HG03442 (cell line): ENCODE data around the gene GXYLT2.

Experiments
- ATAC-seq: cut with Tn5 transposase; IDR thresholded peaks from one replicate; pipeline ENCODE4 v1.9.1; 2021; ENCODE audit warnings: mild to moderate bottlenecking, moderate library complexity; ENCODE audit not compliant: unreplicated experiment

The GXYLT2 gene

GRCh38 chr3:73004316-73004715 is 116.5 kb downstream of the GXYLT2 start:
- ATAC-seq: no peak

DNA sequence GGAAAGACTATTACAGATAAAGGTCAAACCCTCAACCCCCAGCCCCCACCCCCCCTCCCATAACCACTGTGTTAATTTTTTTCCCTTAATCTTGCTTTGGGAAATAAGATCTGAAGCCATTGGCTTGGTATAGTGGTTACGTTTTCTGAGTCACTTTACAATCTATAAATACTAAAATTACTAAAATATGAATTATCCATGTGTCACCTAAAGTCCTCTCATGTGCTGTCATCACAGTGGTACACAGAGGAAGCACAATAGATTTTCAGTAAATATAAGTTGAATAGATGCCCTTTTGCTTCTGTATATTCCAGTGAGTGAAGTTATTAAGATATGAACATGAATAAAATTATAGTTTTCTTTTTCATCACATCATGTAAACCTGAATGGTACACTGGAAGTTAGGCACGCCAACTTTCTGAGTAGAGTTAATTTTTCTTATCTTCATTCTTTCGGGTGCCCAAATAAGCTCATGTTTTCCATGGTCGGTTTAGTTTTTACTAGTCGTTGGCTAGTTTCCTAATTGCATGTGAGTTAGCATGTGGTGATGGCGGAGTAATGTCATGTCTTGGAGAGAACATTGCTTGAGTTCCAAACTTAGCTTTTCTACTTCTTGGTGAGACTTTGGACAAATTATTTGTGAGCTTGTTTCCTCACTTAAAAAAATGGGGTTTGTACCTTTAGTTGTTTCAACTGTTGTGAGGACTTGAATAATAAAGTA is 120.3 kb downstream of the GXYLT2 start:
- no peak for ATAC-seq

DNA sequence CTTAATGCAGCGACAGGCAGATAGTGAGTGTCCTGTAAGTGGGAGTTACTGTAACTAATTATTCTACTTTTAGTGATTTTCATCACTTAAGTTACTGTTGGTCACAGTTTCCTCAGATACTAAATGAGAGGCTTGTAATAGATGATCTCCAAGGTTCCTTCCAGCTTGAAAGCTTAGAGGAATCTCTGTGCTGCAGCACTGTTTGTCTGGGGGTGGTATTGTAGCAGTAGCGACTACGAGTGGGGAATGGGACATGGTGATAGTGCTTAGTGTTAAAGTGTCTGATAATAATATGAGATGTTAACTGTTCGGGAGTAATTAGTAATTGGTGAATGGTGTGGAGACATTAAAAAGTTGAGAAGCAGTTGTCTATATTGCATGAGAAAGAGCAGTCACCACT is 121.2 kb downstream of the GXYLT2 start:
- no peak for ATAC-seq

DNA sequence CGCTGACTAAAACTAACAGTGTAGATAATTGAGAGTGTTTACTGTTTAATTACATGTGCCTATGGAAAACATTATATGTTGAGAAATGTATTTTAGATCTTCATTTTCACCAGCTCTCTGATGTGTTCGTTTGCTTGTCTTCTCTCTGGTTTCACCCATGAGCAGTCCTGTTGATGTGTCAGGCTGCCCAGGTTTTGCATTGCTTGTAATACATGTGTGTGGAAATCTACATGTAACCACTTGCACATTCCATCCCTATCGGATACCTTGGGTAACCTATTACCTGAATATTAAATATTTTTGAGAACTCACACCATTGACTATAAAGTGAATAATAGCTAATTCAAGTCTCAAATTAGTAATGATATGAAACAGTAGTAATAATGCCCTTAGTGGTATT is 121.9 kb downstream of the GXYLT2 start:
- ATAC-seq: no peak

DNA sequence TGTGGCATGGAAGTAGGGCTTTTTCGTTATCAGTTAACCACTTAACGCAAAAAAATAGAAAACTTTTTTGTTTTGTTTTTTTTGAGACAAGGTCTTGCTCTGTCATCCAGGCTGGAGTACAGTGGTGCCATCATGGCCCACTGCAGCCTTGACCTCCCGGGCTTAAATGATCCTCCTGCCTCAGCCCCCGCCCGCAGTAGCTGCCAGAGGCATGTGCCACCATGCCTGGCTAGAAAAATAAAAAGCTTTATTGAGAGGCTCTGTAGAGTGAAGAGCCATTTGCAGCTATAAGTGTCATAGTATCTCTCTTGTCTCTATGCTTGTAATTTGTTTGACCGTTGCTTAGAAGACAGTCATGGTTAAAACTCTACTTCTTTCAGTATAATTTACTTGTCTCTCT is 122.3 kb downstream of the GXYLT2 start:
- no peak for ATAC-seq

DNA sequence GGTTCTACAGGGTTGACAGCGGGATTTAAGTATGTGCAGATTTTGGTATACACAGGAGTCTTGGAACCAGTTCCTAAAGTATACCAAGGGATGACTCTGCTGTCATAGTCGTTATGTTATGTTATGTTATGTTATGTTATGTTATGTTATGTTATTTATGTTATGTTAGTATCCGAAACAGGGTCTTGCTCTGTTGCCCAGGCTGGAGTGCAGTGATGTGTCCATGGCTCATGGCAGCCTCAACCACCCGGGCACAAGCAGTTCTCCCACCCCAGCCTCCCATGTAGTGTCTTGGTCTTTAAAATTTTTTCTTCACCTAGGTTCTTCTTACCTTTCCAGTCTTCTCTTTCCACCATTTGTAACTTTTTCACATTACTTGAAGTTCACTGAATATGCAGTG is 130.5 kb downstream of the GXYLT2 start:
- ATAC-seq: no peak

- no peak for ATAC-seq
Measured at GRCh38 chr3:73018790-73019441, 131.1 kb downstream of the GXYLT2 start.

GRCh38 chr3:73021301-73021835 is 133.5 kb downstream of the GXYLT2 start:
- no peak for ATAC-seq

GRCh38 chr3:73024836-73025235 is 137.0 kb downstream of the GXYLT2 start:
- no peak for ATAC-seq

- no peak for ATAC-seq
Measured at GRCh38 chr3:73026111-73026759, 138.4 kb downstream of the GXYLT2 start.
